GM08714 (cell line): ENCODE measurements around the gene PTPRN2.
"Not testable (repeated sequence)": the region's sequence is repeated elsewhere in the genome, so short reads cannot be mapped to it uniquely, and the experiment has no call there.

Experiments used
- H3K4me3 ChIP-seq: fragments of 200-500 bp; sonication (Bioruptor generic); 2 replicates; pipeline ENCODE4 v1.5.1; 2014; ENCODE audit warnings: mild to moderate bottlenecking, low read length, inconsistent platforms
- ZNF274 ChIP-seq: IDR thresholded peaks from 2 replicates; pipeline ENCODE4 v1.6.1; 2012; ENCODE audit warnings: mild to moderate bottlenecking, low read depth, low read length

Gene PTPRN2

GRCh38 chr7:158407581-158408317 lies 179.9 kb downstream of the PTPRN2 start:
- no peak overlapping the region for H3K4me3 ChIP-seq
- no peak for TF ChIP-seq ZNF274

- H3K4me3 ChIP-seq: no peak overlapping the region
- TF ChIP-seq ZNF274: no peak
These were observed 180.8 kb downstream of the PTPRN2 start for GRCh38 chr7:158406801-158407200.

- H3K4me3 ChIP-seq: no peak overlapping the region
- no peak for TF ChIP-seq ZNF274
These were observed 181.3 kb downstream of the PTPRN2 start for GRCh38 chr7:158406364-158406763.

GRCh38 chr7:158405771-158406170 lies 181.9 kb downstream of the PTPRN2 start:
- not testable (repeated sequence) for H3K4me3 ChIP-seq

DNA sequence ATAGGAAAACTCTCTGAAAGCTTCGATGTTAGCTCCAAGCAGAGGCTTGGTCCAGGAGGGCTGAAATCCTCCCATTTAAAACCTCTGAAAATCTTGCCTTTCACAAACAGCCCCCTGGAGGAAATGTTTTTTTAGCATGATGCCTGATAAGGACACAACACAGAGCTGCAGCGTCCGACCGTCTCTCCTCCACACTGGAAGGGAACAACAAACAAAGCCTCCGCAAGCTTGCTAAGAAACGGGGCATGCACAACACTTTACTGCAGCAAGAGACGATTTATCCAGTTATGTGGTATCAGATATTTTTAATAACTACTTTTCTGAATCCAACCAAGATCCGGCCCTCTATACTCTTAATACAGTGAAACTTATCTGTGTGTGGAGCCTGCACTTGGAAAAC lies 182.3 kb downstream of the PTPRN2 start:
- H3K4me3 ChIP-seq: no peak overlapping the region
- TF ChIP-seq ZNF274: no peak

- no peak for TF ChIP-seq ZNF274
These were observed 183.4 kb downstream of the PTPRN2 start for GRCh38 chr7:158404031-158404761.

DNA sequence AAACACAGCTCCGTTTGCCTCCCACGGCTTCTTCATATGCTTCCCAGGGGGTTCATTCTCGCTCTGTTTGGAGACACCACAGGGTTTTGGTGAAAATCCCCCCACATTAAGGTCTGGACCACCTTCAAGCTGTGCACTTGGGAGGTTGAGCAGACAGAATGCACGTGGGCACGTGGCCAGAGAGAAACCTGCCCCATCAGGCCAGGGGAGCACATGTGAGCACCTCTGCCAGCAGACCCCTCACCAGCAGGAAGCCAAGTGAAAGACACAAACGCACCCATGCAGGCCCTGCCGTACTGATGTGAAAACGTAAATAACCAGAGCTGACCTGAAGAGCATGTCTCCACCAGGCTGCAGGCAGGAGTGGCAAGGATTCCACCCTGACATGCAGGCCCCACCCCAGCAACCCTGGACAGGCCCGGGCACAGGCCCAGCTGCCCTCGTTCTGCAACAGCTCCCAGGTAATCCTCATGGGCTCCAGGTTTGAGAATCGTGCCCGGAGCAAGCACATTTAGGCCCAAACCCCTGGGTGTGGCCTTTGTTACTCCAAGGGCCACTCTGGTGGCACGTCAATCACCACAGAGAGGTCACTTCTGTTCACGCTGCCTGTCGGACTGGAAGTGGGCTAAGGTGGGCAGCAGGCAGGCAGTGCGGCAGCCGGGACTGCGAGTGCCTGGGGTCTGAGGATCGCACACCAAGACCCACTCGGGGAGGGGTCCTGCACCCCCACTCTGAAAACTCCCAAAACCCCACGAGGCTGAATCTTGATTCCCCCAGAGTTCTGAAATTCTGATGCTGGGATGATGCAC lies 184.4 kb downstream of the PTPRN2 start:
- no peak for TF ChIP-seq ZNF274
- H3K4me3 ChIP-seq: no peak overlapping the region

More at GRCh38 chr7:158404031-158404761, 183.4 kb downstream of the PTPRN2 start:
- no peak overlapping the region for H3K4me3 ChIP-seq

GRCh38 chr7:158402471-158402870 lies 185.2 kb downstream of the PTPRN2 start:
- no peak overlapping the region for H3K4me3 ChIP-seq
- TF ChIP-seq ZNF274: no peak

- no peak overlapping the region for H3K4me3 ChIP-seq
- no peak for TF ChIP-seq ZNF274
These were observed 185.8 kb downstream of the PTPRN2 start for GRCh38 chr7:158401826-158402225.

- TF ChIP-seq ZNF274: no peak
- H3K4me3 ChIP-seq: no peak overlapping the region
These were observed 186.3 kb downstream of the PTPRN2 start for GRCh38 chr7:158401295-158401694.

DNA sequence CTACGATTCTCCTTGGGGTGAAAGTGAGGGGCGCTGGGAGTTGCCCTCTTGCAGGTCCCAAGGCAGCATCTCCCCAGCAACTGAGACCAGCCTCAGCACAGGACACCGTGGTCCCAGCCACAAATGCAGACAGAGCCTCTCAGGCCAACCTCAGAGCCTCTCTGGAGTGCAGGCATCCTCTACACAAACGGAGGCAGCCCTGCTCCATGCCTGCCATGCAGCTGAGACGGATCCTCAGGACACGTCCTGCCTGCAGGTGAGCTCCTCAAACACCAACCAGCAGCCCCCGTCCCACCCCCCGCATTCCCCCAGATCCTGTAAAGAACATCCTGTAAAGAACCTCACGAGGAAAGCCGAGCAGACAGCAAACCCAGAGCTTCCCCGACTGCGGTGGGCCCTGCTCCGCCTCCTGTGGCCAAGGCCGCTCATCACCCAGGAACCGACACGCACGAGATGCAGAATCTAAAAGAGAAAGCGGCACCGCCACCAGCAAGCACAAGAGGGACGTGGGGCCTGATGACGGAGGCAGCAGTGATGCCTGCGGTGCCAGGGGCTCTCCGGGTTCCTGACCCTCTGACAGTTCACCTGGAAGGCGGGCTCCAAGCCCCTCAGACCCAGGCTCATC lies 186.9 kb downstream of the PTPRN2 start:
- no peak for TF ChIP-seq ZNF274
- no peak overlapping the region for H3K4me3 ChIP-seq

- H3K4me3 ChIP-seq: no peak overlapping the region
- no peak for TF ChIP-seq ZNF274
These were observed 187.9 kb downstream of the PTPRN2 start for GRCh38 chr7:158399762-158400161.

GRCh38 chr7:158398750-158399149 lies 188.9 kb downstream of the PTPRN2 start:
- TF ChIP-seq ZNF274: no peak
- no peak overlapping the region for H3K4me3 ChIP-seq

- no peak for TF ChIP-seq ZNF274
- H3K4me3 ChIP-seq: no peak overlapping the region
These were observed 189.7 kb downstream of the PTPRN2 start for GRCh38 chr7:158397885-158398284.
